Activated CD4-positive, alpha-beta T cell treated with anti-CD3 and anti-CD28 coated beads, Interleukin-2, amount 50 U/mL, for 24 hours (primary cell): ENCODE results near the gene PPP2R2B.

ENCODE experiments used
- DNase-seq, 2 donors: peaks; one replicate each; pipeline ENCODE4 v3.0.0-alpha.2; 2020; ENCODE audit warnings: low read depth in 1 of 2, low spot score in 1 of 2

The PPP2R2B gene

DNA sequence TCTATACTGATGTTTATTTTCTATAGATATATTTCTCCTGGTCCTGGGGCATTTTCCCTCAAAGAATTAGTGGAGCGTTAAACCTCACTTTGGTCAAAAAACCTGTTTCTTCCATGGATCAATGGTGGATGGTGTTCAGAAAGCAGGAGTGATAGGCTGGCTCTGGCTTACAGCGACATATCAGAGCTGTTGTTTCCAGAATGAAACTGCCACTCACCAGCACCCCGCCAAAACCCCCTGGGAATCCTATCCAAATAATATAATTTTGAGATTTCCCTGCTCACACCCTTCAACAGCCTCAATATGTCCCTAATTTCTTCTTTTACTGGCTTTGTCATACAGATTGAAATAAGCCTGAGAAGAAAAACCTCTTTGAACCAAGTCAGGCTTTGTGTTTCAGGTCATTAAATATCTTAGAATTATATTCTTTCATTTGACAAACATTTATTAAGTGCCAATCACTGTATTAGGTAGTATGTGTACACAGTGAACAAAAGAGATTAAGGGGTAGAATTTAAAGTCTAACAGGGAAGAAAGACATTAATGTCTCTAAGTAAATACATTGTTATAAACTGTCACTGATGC is 218.1 kb downstream of the PPP2R2B start:
- no peak for DNase-seq

- DNase-seq, result no peak
Measured at GRCh38 chr5:146659961-146660360, 218.6 kb downstream of the PPP2R2B start.

- DNase-seq, result no peak
Measured at GRCh38 chr5:146656703-146657102, 221.9 kb downstream of the PPP2R2B start.

DNA sequence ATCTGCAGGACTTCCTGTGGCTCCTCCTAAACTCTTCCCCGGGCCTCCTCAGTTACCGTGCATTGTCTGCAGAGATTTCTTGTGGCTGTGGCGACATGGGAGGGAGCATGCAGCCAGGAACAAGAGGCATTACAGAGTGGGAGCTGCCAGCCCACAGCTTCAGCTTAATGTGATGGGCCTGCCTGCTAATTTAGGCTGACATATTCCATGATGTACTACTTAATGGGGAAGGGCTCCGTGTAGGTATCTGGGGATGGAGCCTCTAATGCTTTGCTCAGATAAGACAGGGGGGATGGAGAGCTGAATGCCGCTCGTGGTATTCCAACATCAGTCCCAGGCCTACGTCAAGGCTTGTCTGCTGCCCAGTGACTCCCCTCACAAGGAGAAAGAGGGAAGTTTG is 225.0 kb downstream of the PPP2R2B start:
- no peak for DNase-seq

GRCh38 chr5:146652547-146652946 is 226.0 kb downstream of the PPP2R2B start:
- no peak for DNase-seq

- no peak for DNase-seq
Measured at GRCh38 chr5:146647656-146648199, 230.8 kb downstream of the PPP2R2B start.

DNA sequence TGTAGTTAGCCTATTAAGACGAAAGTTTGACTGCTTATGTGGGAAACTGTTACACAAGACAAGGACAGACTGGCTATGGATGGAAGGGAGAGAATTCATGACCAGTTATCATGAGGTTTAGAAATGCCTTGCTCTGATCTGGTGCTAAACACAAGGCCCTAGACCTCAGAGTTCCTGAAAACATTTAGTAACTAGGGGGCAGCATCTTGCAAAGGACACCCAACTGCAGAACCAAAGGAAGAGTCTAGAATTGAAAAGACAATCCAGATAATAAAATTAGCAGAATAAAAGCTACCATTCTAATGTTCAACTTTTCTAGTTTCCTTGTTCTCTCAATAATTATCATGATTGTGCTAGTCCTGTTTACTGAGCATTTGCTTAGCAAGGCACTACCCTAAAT is 232.1 kb downstream of the PPP2R2B start:
- no peak for DNase-seq

DNA sequence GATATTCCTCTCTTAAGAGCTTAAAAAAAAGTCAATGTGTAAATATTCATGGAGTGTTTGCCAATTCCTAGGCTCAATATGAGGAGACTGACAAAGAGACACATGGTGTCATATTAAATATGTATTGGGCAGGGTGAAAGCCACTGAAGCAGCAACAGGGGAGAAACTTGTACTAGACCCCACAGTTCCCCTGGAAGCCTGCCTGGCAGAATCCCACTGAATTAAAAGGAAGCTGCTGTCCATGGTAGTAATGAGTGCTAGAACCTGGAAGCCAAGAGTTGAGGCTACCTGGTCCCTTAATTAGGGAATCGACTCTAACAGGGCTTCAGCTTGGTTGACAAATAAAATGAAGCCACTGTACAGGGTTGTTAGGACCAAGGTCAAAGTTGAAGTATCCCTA is 233.2 kb downstream of the PPP2R2B start:
- DNase-seq, result no peak

- DNase-seq, result no peak
Measured at GRCh38 chr5:146644831-146645230, 233.7 kb downstream of the PPP2R2B start.

GRCh38 chr5:146643776-146644175 is 234.8 kb downstream of the PPP2R2B start:
- DNase-seq, result no peak

- no peak for DNase-seq
Measured at GRCh38 chr5:146642410-146642809, 236.1 kb downstream of the PPP2R2B start.

DNA sequence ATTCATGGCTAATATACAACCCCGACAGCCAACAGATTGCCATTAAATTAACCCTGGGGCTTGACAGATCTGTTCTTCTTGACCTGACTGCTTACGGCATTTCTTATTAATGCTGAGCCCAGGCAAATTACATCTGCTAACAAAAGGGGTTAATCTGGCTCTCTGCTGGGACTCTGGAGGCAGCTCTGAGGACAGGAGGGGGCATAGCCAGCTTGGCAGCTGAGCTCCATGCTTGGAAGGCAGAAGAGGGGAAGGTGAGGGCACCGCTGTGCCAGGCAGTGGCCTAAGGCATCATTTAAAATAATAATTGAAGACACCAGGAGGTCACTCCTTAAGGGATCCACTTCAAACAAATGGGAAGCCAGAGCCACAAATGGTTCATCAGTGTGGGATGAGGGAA is 236.6 kb downstream of the PPP2R2B start:
- DNase-seq, result no peak

- DNase-seq, result no peak
Measured at GRCh38 chr5:146640285-146640896, 238.2 kb downstream of the PPP2R2B start.

- no peak for DNase-seq
Measured at GRCh38 chr5:146635443-146635842, 243.1 kb downstream of the PPP2R2B start.

- DNase-seq, result no peak
Measured at GRCh38 chr5:146633323-146633764, 245.2 kb downstream of the PPP2R2B start.

- DNase-seq, result no peak
Measured at GRCh38 chr5:146632620-146633322, 245.8 kb downstream of the PPP2R2B start.

DNA sequence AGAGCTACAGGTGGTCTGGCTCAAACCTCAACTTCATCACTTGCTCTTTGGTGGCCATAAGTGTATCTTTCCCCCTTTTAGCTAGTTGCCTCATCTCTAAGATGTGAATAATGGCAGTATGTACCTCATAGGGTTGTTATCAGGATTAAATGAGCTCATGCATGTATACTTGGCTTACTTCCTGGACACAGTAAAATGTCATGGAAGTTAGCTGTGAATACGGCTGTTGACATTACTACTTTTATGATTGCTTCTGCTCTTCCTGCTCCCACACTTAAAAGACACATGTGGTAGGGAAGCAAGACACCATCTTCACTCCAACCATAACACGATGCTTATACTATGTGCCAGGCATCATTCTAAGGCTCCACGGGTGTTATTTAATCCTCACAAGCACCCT is 248.1 kb downstream of the PPP2R2B start:
- no peak for DNase-seq

DNA sequence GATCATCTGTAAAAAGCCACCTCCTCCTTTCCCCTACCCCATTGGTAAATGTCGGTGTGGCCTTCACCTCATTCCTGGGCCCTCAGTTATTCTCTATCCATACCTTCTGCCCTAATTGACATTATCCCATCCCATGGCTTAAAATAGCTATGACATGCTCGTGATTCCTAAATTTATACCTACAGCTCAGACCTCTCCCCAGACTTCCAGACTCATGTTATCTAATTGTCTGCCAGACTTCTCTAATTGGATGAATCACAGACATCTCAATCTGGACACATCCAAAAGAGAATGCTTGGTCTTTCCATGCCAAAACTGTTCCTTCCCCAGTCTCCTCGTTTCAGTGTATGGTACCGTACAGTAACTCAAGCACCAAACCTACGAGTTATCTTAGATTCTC is 249.6 kb downstream of the PPP2R2B start:
- DNase-seq, result no peak

- no peak for DNase-seq
Measured at GRCh38 chr5:146626936-146627335, 251.6 kb downstream of the PPP2R2B start.

- no peak for DNase-seq
Measured at GRCh38 chr5:146624179-146624578, 254.4 kb downstream of the PPP2R2B start.

DNA sequence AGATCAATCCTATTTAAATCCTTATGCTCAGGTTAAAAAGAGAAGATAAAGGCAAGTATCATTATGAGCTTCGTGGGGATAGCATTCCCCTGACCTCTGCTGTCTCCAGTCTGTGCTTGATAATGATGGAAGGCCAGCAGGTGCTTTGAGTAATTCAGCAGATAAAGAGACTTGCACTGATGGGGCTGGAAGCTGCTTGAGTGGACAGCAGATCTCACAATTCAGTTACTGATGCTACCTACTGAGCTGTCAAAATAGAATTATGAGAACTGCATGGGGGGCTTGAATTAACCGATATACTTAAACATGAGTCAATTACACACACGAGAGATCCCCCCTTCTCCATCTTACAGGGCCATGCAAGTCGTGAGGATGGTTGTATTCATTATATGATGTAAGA is 254.9 kb downstream of the PPP2R2B start:
- DNase-seq, result no peak

GRCh38 chr5:146623009-146623408 is 255.5 kb downstream of the PPP2R2B start:
- no peak for DNase-seq
